GM21717 (cell line): ENCODE data around the gene SLC5A5.
A peak's percentile ranks its signal among the peaks of the same experiment; 100 is the strongest.
"Not testable (repeated sequence)": the region's sequence is repeated elsewhere in the genome, so short reads cannot be mapped to it uniquely, and the experiment has no call there.

Experiments
- ATAC-seq: cut with Tn5 transposase; IDR thresholded peaks from one replicate; pipeline ENCODE4 v1.9.1; 2021; ENCODE audit warnings: mild to moderate bottlenecking, moderate library complexity; ENCODE audit not compliant: unreplicated experiment

The SLC5A5 gene

DNA sequence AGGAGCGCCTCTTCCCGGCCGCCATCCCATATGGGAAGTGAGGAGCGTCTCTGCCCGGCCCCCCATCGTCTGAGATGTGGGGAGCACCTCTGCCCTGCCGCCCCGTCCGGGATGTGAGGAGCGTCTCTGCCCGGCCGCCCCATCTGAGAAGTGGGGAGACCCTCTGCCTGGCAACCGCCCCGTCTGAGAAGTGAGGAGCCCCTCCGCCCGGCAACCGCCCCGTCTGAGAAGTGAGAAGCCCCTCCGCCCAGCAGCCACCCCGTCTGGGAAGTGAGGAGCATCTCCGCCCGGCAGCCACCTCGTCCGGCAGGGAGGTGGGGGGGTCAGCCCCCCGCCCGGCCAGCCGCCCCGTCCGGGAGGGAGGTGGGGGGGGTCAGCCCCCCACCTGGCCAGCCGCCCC, 46.4 kb downstream of the SLC5A5 start:
- not testable (repeated sequence) for ATAC-seq

DNA sequence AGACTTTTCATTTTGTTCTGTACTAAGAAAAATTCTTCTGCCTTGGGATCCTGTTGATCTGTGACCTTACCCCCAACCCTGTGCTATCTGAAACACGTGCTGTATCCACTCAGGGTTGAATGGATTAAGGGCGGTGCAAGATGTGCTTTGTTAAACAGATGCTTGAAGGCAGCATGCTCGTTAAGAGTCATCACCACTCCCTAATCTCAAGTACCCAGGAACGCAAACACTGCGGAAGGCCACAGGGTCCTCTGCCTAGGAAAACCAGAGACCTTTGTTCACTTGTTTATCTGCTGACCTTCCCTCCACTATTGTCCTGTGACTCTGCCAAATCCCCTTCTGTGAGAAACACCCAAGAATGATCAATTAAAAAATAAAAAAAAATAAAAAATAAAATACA, 47.4 kb downstream of the SLC5A5 start:
- ATAC-seq: not testable (repeated sequence)

DNA sequence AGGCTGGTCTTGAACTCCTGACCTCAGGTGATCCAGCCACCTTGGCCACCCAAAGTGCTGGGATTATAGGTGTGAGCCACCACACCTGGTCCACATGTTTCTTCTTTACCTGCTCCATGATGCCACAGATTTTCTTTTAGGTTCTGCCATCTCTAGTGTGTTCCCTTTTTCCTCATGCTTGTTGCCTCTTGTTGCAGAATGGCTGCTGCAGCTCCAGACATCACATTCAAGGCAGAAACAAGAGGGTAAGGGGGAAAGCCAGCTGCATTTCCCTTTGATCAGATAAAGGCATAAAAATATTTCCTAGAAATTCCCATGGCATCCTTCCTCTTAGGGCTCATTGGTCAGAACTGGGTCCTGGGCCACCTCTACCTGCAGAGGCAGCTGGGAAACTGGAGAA, 48.8 kb downstream of the SLC5A5 start:
- ATAC-seq: no peak

DNA sequence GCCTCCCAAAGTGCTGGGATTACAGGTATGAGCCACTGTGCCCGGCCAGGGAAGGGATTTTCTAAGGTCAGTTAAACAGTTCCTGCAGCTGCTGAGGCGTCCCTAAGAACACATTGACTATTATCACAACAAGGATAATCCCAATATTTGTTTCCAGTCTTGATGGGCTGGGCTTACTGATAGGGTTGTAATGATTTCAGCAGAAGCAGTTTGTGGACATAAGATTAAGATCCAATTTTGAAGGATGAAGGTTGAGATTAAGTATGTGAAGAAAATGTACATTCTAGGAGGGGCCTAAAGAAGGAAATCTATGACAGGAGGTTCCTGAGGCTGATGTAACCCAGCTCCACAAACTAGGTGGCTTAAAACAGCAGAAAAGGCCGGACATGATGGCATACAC, 50.4 kb downstream of the SLC5A5 start:
- ATAC-seq: no peak

DNA sequence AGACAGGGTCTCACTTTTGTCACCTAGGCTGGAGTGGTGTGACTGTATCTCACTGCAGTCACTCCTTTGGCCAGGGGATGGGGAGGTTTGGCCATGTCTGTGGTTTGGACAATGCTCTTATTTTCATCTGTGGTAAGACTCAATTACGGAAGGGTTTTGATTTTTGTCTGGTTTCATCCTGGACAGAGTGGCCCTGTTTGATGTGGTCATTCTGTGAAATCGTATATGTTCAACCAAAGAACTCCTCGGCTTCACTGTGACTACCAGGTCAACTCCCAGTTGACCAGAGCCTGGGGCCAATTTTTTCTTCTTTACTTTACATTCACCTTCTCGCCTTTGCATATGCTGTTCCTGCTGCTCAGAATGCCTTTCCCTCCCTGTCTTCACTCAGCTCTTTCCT, 54.3 kb downstream of the SLC5A5 start:
- no peak for ATAC-seq

DNA sequence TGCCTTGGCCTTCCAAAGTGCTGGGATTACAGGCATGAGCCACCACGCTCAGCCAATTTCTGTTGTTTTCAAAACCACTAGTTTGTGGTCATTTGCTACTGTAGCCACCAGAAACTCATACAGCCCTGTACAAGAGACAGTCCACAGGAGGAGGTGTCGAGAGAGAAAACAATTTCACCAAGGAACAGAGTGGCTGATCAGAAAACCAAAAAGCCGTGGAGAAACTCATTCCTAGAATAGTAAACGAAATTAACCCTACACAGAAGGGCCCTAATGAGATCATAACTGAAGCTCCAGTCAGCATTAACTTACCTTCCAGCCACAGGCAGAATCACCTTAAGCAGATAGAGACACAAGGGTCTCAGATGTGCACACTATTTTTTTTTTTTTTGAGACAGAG, 57.3 kb downstream of the SLC5A5 start:
- no peak for ATAC-seq

DNA sequence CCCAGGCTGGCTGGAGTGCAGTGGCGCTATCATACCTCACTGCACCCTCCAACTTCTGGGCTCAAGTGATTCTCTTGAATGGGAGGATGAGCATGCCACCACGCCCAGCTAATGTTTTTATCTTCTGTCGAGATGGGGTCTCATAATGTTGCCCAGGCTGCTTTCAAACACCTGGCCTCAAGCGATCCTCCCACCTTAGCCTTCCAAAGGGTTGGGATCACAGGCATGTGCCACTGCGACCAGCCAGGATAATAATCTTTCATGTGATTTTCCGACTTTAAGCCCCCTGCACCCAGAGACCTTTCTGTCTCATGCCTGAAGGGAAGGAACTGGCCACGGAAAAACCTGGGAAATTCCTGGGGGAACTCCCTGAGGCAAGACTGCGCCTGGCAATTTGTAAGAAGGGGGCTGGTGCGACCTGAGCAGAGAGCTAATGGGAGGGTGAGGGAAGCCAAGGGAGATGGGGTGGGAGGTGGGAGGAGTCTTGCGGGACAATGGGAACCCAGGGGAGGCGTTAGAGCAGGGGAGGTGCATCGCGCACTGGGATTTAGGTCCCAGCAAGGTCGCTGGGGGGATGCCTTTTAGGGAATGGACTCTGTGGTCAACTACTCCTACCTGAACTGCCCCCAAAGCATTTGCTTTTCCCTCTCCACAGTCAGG, 59.9 kb downstream of the SLC5A5 start:
- no peak for ATAC-seq

DNA sequence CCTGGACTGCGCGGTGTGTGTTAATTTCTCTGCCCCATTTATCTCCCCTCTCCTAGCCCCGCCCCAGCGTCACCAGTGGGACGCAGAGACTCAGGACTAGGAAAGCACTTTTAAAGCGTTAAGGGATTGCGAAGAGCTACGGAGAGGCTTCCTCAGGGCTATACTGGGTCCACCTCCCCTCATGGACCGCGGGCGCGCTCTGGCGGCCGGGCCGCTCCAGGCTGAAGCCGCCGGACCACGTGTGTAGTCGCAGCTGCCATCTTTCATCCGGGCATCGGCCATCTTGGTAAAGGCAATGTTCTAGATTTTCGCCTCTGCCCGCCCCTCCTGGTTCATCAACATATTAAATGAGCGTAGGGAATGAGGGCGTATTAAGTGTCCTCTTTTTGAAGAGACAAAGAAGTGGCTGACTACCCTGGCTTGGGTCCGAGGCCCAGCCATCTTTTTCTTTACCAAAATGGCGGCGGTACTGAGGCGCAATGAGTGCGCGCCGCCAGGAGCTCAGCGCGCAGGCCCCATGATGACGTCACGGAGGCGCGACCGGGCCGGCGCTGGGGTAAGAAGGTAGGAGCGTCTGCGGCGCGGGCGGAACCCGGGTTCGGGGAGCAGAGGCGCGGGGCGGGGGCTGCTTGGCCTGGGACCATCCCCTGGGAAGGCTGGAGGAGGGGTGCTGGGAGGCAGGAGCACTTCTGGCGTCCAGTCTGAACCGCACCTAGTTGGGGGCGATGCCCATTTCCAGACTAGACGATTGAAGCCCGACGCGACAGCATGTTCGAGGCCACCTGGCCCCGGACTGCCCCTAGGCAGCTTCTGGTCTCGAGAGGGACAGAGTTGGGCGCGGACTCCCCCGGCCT, 61.0 kb downstream of the SLC5A5 start, which contains the start of gene CCDC124:
Gene CCDC124 (plus strand): TSS at position 531 of the 854 bp plus-strand sequence. CDS start 3,406 bp downstream, outside the sequence.
- peak; percentile 49 for ATAC-seq

DNA sequence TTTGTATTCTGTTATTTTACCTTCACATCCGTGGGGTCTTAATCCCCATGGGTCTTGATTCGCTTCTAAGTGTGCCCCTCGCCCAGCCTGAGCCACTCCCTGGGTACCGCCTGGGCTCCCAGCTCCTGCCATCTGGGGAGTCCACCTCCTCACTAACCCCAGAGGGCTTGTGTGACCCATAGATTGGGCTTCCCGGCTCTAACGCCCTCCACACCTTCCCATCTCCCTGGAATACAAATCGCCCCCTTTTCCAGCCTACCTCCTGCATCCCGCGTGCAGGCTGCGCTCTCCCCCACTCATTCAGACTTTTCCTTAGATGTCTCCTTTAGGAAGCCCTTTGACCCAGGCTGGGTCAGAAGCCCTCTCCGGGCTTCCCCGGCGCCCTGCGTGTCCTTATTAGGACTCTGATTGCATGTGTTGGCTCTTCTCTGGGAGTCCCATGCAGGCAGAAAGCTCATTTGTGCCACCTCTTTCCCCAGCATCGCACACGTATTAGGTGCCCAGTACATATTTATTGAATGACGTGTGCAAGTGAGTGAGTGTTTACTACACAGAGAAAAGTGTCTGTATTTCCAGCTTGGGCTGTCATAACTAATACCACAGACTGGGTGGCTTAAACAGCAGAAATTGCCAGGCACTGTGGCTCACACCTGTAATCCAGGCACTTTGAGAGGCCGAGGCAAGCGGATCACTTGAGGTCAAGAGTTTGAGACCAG, 61.8 kb downstream of the SLC5A5 start:
- no peak for ATAC-seq

DNA sequence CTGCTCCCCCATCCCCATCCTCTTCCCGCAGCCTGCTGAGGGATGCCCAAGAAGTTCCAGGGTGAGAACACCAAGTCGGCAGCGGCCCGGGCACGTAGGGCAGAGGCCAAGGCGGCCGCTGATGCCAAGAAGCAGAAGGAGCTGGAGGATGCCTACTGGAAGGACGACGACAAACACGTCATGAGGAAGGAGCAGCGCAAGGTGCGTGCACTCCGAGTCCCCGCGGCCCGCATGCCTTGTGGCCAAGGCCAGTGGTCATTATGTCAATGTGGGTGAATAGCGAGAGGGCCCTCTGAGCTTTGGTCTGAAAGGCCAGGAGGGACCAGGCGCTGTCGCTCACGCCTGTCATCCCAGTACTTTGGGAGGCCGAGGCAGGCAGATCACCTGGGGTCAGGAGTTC, 64.6 kb downstream of the SLC5A5 start:
- ATAC-seq: no peak

DNA sequence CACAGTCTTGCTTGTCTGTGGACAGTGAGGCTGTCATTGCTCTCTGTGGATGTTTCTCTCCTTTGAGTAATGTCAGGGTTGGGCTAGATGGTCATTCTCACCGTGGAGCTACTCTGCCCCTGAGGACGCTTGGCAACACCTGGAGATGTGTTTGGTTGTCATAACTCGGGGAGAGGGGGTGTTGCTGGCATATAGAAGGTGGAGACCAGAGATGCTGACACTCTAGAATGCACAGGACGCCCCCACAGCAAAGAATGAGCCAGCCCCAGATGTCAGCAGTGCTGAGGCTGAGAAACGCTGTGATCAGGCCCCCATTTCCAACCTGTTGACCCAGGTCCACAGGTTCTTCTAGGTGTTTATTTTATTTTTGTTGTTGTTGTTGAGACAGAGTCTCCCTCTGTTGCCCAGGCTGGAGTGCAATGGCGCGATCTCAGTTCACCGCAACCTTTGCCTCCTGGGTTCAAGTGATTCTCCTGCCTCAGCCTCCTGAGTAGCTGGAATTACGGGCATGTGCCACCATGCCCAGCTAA, 65.7 kb downstream of the SLC5A5 start:
- no peak for ATAC-seq

DNA sequence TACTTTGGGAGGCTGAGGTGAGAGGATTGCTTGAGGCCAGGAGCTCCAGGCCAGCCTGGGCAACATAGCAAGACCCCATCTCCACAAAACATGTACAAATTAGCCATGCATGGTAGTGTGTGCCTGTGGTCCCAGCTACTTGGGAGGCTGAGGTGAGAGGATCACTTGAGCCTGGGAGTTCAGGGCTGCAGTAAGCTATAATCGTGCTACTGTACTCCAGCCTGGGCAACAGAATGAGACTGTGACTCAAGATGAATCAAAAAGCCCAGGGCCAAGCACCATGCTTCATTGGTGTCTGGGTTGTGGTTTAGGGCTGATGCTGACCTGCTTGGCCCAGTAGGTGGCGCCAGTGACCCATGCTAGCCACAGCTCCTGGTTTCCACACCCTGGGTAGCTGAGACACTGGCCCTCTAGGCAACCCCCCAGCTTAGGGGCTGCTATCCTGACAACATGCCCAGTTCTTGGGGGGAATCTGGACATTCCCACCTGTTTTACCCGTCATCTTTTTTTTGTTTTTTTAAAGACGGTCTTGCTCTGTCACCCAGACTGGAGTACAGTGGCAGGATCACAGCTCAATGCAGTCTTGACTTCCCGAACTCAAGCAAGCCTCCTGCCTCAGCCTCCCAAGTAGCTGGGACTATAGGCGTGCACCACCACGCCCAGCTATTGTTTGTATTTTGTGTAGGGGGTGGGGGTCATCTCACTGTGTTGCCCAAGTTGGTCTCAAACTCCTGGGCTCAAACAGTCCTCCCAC, 66.5 kb downstream of the SLC5A5 start:
- no peak for ATAC-seq

DNA sequence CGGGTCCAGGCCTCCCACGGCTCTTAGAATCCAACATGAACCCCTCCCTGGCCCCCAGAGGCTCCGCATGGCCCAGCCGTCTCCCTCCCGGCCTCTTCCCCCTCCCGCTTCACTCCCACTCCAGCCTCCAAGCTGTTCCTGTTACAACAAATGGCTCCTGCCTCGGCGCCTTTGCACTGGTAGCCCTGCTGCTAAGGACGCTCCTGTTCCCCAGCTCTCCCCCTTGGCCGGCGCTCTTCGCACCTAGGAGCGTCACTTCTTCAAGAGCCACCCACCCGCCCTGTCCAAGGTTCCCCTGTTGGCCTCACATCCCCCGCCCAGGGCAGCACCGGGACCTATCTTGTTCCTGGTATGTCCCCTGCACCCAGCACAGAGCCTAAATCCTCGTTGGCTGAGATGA, 70.4 kb downstream of the SLC5A5 start:
- no peak for ATAC-seq

DNA sequence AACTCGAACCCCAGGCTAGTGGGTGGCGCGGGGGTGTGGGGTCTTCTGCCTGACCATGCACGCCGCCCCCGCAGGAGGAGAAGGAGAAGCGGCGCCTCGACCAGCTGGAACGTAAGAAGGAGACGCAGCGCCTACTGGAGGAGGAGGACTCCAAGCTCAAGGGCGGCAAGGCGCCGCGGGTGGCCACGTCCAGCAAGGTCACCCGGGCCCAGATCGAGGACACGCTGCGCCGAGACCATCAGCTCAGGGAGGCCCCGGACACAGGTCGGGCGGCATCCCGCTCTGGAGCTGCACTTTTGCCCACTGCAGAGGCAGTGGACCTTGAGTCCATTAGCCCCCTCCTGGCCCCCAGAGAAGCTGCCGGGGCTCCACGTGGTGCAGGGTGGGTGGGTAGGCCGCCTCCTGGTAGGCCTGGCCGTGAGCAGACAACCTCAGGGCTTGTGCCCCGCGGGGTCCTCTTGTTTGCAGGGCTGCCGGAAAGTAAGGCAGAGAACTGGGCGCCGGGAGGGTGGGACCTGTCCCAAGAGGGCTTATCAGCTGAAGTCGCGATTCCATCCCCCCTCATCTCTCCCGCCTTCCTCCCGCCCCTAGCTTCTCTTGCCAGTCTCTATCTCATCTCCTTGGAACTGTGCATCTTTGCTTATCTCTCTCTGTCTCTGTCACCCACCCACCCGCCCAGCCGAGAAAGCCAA, 71.0 kb downstream of the SLC5A5 start:
- ATAC-seq: no peak

DNA sequence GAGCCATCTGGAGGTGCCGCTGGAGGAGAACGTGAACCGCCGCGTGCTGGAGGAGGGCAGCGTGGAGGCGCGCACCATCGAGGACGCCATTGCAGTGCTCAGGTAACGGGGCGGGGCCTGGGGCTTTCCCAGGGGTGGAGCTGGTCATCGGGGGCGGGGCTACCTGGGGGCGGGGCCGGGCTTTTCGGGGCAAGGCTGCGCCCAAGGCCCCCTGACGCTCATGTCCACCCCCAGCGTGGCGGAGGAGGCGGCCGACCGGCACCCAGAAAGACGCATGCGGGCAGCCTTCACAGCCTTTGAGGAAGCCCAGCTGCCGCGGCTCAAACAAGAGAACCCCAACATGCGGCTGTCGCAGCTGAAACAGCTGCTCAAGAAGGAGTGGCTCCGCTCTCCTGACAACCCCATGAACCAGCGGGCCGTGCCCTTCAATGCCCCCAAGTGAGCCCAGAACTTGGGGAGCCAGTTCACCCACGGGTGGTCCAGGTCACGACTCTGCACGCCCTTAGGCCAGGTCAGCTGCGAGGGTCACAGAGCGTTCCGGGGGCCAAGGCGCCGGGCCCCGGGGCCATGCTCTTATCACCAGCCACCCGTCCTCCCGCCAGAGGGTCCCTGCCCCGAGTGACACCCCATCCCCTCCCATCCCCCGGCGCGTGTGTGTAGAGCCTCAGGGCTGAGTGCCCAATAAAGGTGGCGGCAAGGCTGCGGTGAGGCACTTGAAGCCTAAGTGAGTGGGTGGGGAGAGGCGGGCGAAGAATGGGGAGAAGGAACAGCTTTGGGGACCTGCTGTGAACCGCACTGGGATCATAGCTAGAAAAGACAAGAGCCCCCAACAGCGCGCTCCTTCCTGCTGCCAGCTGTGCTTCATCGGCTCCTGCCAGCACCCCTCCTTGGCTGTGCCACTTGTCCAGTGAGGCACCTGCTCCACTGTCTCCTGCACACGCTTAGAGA, 71.8 kb downstream of the SLC5A5 start:
- ATAC-seq: no peak

DNA sequence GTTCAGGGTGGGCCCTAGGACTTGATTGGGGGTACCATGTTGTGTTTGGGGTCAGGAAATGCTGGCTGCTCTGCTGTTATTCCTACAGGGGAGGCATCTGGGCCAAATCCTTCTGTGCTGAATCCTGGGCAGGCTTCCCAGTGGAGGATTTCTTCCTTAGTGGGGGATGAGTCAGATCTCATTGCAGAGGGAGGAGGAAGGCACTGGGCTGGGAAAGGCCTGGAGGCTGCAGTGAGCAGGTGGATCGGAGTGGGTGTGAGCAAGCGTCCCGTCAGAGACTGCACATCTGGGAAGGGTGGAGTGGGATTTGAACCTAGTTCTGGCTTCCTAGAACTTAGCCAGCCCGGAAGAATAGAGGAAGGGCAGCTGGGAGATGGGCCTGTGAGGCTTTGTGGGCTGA, 72.6 kb downstream of the SLC5A5 start:
- ATAC-seq: no peak
